HEK293 (cell line): ENCODE measurements around the gene ZNF514.

Experiments used
- CTCF ChIP-seq: fragments of 450-650 bp; formaldehyde crosslinking; IDR thresholded peaks from 2 replicates; pipeline ENCODE4 v1.5.1; 2016; ENCODE audit warnings: missing biosample characterization, missing genetic modification characterization
- TRIM28 ChIP-seq: IDR thresholded peaks from 2 replicates; pipeline ENCODE4 v1.6.1; 2011; ENCODE audit warnings: low read length, control low read depth, borderline replicate concordance
- ZNF2 ChIP-seq: fragments of 450-650 bp; formaldehyde crosslinking; IDR thresholded peaks from 2 replicates; pipeline ENCODE4 v1.5.1; 2016; ENCODE audit warnings: missing biosample characterization, missing genetic modification characterization
- ZNF324 ChIP-seq: fragments of 450-650 bp; formaldehyde crosslinking; IDR thresholded peaks from 2 replicates; pipeline ENCODE4 v1.5.1; 2016; ENCODE audit warnings: missing biosample characterization, missing genetic modification characterization
- ZNF610 ChIP-seq: fragments of 450-650 bp; formaldehyde crosslinking; IDR thresholded peaks from 2 replicates; pipeline ENCODE4 v1.5.1; 2016; ENCODE audit warnings: missing biosample characterization, missing genetic modification characterization, borderline replicate concordance
- ZNF768 ChIP-seq: fragments of 450-650 bp; formaldehyde crosslinking; IDR thresholded peaks from 2 replicates; pipeline ENCODE4 v1.5.1; 2018; ENCODE audit warnings: missing biosample characterization, mild to moderate bottlenecking, missing genetic modification characterization
- ZNF830 ChIP-seq: fragments of 450-650 bp; IDR thresholded peaks from 2 replicates; pipeline ENCODE4 v1.5.0; 2018; ENCODE audit warnings: missing biosample characterization, missing genetic modification characterization, low read depth, mild to moderate bottlenecking, moderate library complexity
- TF ChIP-seq, protein P1 (sequence below): fragments of 450-650 bp; IDR thresholded peaks from 2 replicates; pipeline ENCODE4 v1.5.1; 2018; ENCODE audit warnings: missing biosample characterization, missing genetic modification characterization
- TF ChIP-seq, protein P2 (sequence below): fragments of 450-650 bp; formaldehyde crosslinking; IDR thresholded peaks from 2 replicates; pipeline ENCODE4 v1.5.1; 2017; ENCODE audit warnings: missing biosample characterization, missing genetic modification characterization

DNA sequence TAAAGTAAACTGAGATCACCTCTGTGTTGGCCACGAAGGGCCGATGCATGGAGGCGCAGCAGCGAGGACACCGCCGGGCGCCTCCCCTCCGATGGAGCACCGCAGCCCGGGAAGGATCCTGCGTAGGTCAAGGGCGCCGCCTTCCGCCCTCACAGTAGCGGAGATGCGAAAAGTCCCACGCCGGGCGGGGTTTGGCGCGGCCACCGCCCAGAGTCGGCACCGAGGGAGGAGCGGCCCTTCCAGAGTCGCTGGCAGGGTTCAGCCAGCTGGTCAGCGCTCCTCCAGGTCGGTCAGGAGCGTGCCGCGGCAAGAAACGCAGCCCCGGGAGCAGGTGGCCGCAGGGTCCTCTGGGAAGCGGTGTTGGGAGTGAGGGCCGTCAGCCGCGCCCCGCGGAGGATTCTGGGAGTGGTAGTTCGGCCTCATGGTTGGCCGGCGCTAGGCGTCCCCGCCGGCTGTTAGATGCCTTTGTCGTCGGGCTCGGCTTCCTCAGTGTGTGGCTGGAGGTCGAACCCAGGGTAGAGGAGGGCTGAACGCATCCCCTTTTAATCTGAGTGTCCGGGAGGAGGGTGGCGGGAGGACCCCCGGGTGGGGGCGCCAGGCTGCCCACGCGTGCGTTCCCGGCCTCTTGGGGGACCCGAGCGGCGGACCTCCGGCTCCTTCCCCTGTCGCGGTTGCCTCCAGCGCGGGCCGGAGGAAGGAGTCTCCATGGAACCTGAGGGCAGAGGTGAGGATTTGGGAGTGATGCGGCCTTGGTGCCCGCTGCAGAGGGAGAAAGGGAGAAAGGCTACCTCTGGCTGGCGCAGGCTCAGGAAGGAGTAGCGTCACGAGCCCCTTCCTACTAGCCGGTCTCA lies 47.7 kb upstream of the ZNF514 start, which contains the start of gene ZNF892:
- peak; percentile 82; the same call in 1 of the 2 replicates for TF ChIP-seq TRIM28
- TF ChIP-seq CTCF (tag by site-specific recombination): peak; percentile 94
- no peak for TF ChIP-seq ZNF324
- TF ChIP-seq ZNF2 (tag by site-specific recombination): peak; percentile 63
- TF ChIP-seq, protein P1, sequence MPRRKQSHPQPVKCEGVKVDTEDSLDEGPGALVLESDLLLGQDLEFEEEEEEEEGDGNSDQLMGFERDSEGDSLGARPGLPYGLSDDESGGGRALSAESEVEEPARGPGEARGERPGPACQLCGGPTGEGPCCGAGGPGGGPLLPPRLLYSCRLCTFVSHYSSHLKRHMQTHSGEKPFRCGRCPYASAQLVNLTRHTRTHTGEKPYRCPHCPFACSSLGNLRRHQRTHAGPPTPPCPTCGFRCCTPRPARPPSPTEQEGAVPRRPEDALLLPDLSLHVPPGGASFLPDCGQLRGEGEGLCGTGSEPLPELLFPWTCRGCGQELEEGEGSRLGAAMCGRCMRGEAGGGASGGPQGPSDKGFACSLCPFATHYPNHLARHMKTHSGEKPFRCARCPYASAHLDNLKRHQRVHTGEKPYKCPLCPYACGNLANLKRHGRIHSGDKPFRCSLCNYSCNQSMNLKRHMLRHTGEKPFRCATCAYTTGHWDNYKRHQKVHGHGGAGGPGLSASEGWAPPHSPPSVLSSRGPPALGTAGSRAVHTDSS (tag by site-specific recombination): no peak
- TF ChIP-seq, protein P2, sequence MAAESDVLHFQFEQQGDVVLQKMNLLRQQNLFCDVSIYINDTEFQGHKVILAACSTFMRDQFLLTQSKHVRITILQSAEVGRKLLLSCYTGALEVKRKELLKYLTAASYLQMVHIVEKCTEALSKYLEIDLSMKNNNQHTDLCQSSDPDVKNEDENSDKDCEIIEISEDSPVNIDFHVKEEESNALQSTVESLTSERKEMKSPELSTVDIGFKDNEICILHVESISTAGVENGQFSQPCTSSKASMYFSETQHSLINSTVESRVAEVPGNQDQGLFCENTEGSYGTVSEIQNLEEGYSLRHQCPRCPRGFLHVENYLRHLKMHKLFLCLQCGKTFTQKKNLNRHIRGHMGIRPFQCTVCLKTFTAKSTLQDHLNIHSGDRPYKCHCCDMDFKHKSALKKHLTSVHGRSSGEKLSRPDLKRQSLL (tag by site-specific recombination): no peak
- TF ChIP-seq ZNF768: no peak
- TF ChIP-seq ZNF610 (tag by site-specific recombination): peak; percentile 71; the same call in 1 of the 2 replicates
- no peak for TF ChIP-seq ZNF830 (tag by site-specific recombination)
